Measurements from ENCODE around the gene INSL3. TPM values are rescaled to one million over a fixed set of nuclear protein-coding genes. Genes with fewer than 3 reads are reported as not detected.

INSL3 gene
- total and polyA plus RNA-seq, 2 of the 13 experiments (the other 11 are each of a cell fraction or from before 2014, with no cell fraction given): 0.30 TPM; not detected in 1

DNA sequence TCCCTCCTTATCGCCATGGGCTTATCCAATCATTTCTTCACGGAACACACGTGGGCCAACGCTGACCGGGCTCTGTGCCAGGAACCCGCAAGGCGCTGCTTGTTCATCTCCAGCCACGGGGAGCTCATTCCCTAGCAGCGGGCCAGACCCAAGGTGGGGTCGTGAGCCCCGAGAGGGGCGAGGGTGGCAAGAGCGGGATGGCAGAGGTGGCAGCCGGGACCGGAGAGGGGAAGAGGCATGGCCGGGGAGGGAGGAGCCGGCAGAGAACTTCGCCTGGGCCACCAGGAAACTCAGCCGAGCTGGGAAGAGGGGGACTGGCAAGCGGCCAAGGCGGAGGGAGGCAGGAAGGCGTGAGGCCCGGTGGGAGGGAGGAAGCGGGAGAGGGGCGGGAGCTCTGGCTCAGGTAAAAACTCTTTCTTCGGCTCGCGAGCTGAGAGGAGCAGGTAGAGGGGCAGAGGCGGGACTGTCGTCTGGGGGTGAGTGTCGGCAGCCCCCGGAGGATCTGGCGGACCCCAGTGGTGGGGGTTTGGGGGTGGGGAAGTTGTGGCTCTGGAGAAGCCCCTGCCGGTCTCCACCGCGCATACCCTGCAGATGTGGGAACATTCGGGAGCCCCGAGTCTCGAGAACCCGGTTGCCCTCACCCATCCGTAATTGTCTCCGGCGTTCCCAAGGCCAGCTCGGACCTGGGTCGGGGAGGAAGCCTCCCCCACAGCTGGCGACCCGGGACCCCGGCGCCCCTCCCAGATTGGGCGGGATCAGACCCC is 26.4 kb downstream of the INSL3 start, which contains the start of gene B3GNT3 (continued):
- no peak for TF ChIP-seq CSRNP2 (CRISPR knock-in tag; conservative IDR thresholded peaks at IDR 0.05; ENCODE audit: low read depth)
- TF ChIP-seq MYPOP (CRISPR knock-in tag; IDR thresholded peaks at IDR 0.05): peak; percentile 56
- TF ChIP-seq ZNF562 (CRISPR knock-in tag; IDR thresholded peaks at IDR 0.05; ENCODE audit: borderline replicate concordance): no peak
- TF ChIP-seq ZNF432 (CRISPR knock-in tag; IDR thresholded peaks at IDR 0.05; ENCODE audit: borderline replicate concordance): no peak
- TF ChIP-seq NR2F6 (IDR thresholded peaks at IDR 0.05): no peak
- 0 out of 2 replicates have a peak, but pooled peaks have one; percentile 36 for TF ChIP-seq NR2F6 (CRISPR knock-in tag; IDR thresholded peaks at IDR 0.05)
- TF ChIP-seq SIX4 (CRISPR knock-in tag; IDR thresholded peaks at IDR 0.05): no peak
- no peak for TF ChIP-seq RBM22 (optimal IDR thresholded peaks at IDR 0.05; ENCODE audit: low read length)
- TF ChIP-seq NR2F1 (CRISPR knock-in tag; IDR thresholded peaks at IDR 0.05): 0 out of 4 replicates have a peak, but pooled peaks of 1 of the 2 experiments have one; percentile 22
- no peak for TF ChIP-seq FIP1L1 (IDR thresholded peaks at IDR 0.05; ENCODE audit: borderline replicate concordance, insufficient read depth, low read depth, low read length)
- TF ChIP-seq ZFP91 (CRISPR knock-in tag; IDR thresholded peaks at IDR 0.05; ENCODE audit: borderline replicate concordance): peak; percentile 41; the same call in 1 of the 2 replicates
- no peak for TF ChIP-seq TOPORS (CRISPR knock-in tag; IDR thresholded peaks at IDR 0.05)
- no peak for TF ChIP-seq CENPX (CRISPR knock-in tag; IDR thresholded peaks at IDR 0.05)
- TF ChIP-seq RARA (CRISPR knock-in tag; IDR thresholded peaks at IDR 0.05): no peak
- TF ChIP-seq ZNF816 (CRISPR knock-in tag; IDR thresholded peaks at IDR 0.05; ENCODE audit: borderline replicate concordance): no peak
- no peak for TF ChIP-seq NCOA1 (CRISPR knock-in tag; IDR thresholded peaks at IDR 0.05)
- no peak for TF ChIP-seq ZMAT5 (CRISPR knock-in tag; IDR thresholded peaks at IDR 0.05; ENCODE audit: borderline replicate concordance, low read depth)
- TF ChIP-seq POGZ (CRISPR knock-in tag; IDR thresholded peaks at IDR 0.05): peak; percentile 56; the same call in 1 of the 2 replicates
- TF ChIP-seq, protein P1, sequence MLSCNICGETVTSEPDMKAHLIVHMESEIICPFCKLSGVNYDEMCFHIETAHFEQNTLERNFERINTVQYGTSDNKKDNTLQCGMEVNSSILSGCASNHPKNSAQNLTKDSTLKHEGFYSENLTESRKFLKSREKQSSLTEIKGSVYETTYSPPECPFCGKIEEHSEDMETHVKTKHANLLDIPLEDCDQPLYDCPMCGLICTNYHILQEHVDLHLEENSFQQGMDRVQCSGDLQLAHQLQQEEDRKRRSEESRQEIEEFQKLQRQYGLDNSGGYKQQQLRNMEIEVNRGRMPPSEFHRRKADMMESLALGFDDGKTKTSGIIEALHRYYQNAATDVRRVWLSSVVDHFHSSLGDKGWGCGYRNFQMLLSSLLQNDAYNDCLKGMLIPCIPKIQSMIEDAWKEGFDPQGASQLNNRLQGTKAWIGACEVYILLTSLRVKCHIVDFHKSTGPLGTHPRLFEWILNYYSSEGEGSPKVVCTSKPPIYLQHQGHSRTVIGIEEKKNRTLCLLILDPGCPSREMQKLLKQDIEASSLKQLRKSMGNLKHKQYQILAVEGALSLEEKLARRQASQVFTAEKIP (CRISPR knock-in tag; IDR thresholded peaks at IDR 0.05; ENCODE audit: borderline replicate concordance): no peak
- no peak for TF ChIP-seq ZSCAN30 (CRISPR knock-in tag; IDR thresholded peaks at IDR 0.05)
- peak; percentile 51; the same call in 1 of the 2 replicates for TF ChIP-seq HDAC1 (CRISPR knock-in tag; IDR thresholded peaks at IDR 0.05)
- no peak for TF ChIP-seq CENPT (CRISPR knock-in tag; IDR thresholded peaks at IDR 0.05; ENCODE audit: low read depth)
- no peak for TF ChIP-seq SP2 (CRISPR knock-in tag; IDR thresholded peaks at IDR 0.05)
- TF ChIP-seq ZC3H13 (CRISPR knock-in tag; IDR thresholded peaks at IDR 0.05): peak; percentile 41; the same call in 1 of the 2 replicates
